NCI-H2107 treated with DMSO at 0.1 percent for 48 hours (cell line): Measurements from ENCODE around the gene ILF2.
A peak's percentile ranks its signal among the peaks of the same experiment; 100 is the strongest.

Experiments
- DNase-seq: peaks from one replicate; lab custom pipeline; 2025; ENCODE audit not compliant: unreplicated experiment; lab: John Stamatoyannopoulos, UW

The ILF2 gene

GRCh38 chr1:153628638-153629342, 42.0 kb downstream of the ILF2 start:
- no peak for DNase-seq

GRCh38 chr1:153627715-153628626, 42.8 kb downstream of the ILF2 start, which contains the start of gene S100A1:
S100A1 (plus strand) TSS chr1:153628434; CDS start chr1:153630522, 2,088 bp downstream.
- DNase-seq = no peak

GRCh38 chr1:153626904-153627714, 43.7 kb downstream of the ILF2 start, which contains the start of gene S100A13:
S100A13 (minus strand) TSS chr1:153627505; CDS start chr1:153626472, 1,033 bp downstream.
- peak; percentile 90 for DNase-seq

GRCh38 chr1:153626477-153626903, 44.3 kb downstream of the ILF2 start:
- no peak for DNase-seq

- no peak for DNase-seq
Measured at GRCh38 chr1:153624965-153625611, 45.7 kb downstream of the ILF2 start.

- DNase-seq = no peak
Measured at GRCh38 chr1:153623101-153623500, 47.7 kb downstream of the ILF2 start.

- peak; percentile 30 for DNase-seq
Measured at GRCh38 chr1:153619171-153619570, 51.6 kb downstream of the ILF2 start.

GRCh38 chr1:153617663-153618062, 53.1 kb downstream of the ILF2 start:
- no peak for DNase-seq

- DNase-seq = no peak
Measured at GRCh38 chr1:153616917-153617311, 53.9 kb downstream of the ILF2 start.

GRCh38 chr1:153616144-153616916, 54.5 kb downstream of the ILF2 start, which contains the start of gene S100A14:
S100A14 (minus strand) TSS chr1:153616325; CDS start chr1:153615858, 467 bp downstream.
- DNase-seq = no peak

GRCh38 chr1:153615406-153615805, 55.4 kb downstream of the ILF2 start:
- no peak for DNase-seq

GRCh38 chr1:153614906-153615305, 55.9 kb downstream of the ILF2 start:
- DNase-seq = no peak

- DNase-seq = no peak
Measured at GRCh38 chr1:153614189-153614900, 56.4 kb downstream of the ILF2 start.

GRCh38 chr1:153613406-153613805, 57.4 kb downstream of the ILF2 start:
- no peak for DNase-seq

- DNase-seq = no peak
Measured at GRCh38 chr1:153612755-153613331, 58.0 kb downstream of the ILF2 start, which contains the start of gene S100A16. S100A16 (minus strand) TSS chr1:153613137; CDS start chr1:153608151, 4,986 bp downstream.

- no peak for DNase-seq
Measured at GRCh38 chr1:153612111-153612754, 58.6 kb downstream of the ILF2 start.
